ENCODE measurements around the gene SRSF3. TPM values are rescaled to one million over a fixed set of nuclear protein-coding genes. Genes with fewer than 3 reads are reported as not detected.
"Not testable (repeated sequence)": the region's sequence is repeated elsewhere in the genome, so short reads cannot be mapped to it uniquely, and the experiment has no call there.

SRSF3 gene
- total RNA-seq, 4 donors from 2014 or later = 101 to 156 (median 142) TPM

- H3K4me3 ChIP-seq = no peak overlapping the region
- H3K4me1 ChIP-seq = peaks cover 3 to 67% (median 11%) of the 10 kb centered on the region in 4 donors
- H3K36me3 ChIP-seq = peaks cover 0 to 59% (median 3%) of the 10 kb centered on the region in 3 donors
- no peak for TF ChIP-seq CTCF (IDR thresholded peaks at IDR 0.05)
- no peak for TF ChIP-seq POLR2A (IDR thresholded peaks at IDR 0.05)
- DNase-seq = peak in 1 of 3 donors; percentile 41
- H3K27ac ChIP-seq = peak overlapping the region in 2 of 4 donors; percentile 9 to 74
- H3K9me3 ChIP-seq = no peaks in the 10 kb centered on the region
- no peaks in the 10 kb centered on the region for H3K27me3 ChIP-seq
Observed at GRCh38 chr6:36607683-36608386, 13.7 kb downstream of the SRSF3 start.

DNA sequence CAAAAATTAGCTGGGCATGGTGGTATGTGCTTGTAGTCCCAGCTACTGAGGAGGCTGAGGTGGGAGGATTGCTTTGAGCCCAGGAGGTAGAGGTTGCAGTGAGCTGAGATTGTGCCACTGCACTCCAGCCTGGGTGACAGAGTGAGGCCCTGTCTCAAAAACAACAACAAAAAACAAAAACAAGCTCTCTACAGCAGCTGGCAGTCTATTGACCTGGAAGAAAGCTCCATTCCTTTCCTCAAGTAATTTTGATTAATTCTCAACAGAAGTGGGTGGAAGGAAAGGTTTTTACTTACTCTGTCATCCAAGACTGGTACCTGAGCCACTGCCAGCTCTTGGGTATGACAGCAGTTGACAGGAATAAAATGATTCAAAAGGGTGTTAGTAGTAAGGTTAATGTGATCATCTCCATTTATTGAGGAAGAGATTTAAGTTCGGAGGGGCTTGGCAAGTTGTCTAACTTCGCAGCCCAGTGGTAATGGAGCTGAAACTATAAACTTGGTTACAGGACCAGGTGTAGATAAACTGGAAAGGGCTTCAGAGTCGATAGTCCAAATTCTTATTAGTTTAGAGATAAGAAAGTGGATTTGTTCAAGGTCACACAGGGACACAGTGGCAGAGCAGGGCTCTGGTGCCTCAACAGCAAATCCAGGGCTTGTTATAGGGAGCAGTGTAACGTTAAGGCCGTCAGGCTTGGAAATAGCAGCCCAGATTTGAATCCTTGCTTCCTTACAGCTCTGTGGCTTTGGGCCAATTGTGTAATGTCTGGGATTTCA is 14.8 kb downstream of the SRSF3 start:
- H3K4me1 ChIP-seq = peaks cover 3 to 56% (median 11%) of the 10 kb centered on the region in 4 donors
- no peaks in the 10 kb centered on the region for H3K27me3 ChIP-seq
- DNase-seq = peak in 1 of 3 donors; percentile 49
- H3K27ac ChIP-seq = peak overlapping the region; percentile 1 to 56 (median 12)
- no peaks in the 10 kb centered on the region for H3K9me3 ChIP-seq
- no peak overlapping the region for H3K4me3 ChIP-seq
- TF ChIP-seq POLR2A (IDR thresholded peaks at IDR 0.05) (no peak), CTCF (IDR thresholded peaks at IDR 0.05) (no peak)
- peaks cover 0 to 48% (median 3%) of the 10 kb centered on the region in 3 donors for H3K36me3 ChIP-seq

- TF ChIP-seq POLR2A (IDR thresholded peaks at IDR 0.05) (no peak), CTCF (IDR thresholded peaks at IDR 0.05) (no peak)
Observed at GRCh38 chr6:36609582-36609981, 15.4 kb downstream of the SRSF3 start.

DNA sequence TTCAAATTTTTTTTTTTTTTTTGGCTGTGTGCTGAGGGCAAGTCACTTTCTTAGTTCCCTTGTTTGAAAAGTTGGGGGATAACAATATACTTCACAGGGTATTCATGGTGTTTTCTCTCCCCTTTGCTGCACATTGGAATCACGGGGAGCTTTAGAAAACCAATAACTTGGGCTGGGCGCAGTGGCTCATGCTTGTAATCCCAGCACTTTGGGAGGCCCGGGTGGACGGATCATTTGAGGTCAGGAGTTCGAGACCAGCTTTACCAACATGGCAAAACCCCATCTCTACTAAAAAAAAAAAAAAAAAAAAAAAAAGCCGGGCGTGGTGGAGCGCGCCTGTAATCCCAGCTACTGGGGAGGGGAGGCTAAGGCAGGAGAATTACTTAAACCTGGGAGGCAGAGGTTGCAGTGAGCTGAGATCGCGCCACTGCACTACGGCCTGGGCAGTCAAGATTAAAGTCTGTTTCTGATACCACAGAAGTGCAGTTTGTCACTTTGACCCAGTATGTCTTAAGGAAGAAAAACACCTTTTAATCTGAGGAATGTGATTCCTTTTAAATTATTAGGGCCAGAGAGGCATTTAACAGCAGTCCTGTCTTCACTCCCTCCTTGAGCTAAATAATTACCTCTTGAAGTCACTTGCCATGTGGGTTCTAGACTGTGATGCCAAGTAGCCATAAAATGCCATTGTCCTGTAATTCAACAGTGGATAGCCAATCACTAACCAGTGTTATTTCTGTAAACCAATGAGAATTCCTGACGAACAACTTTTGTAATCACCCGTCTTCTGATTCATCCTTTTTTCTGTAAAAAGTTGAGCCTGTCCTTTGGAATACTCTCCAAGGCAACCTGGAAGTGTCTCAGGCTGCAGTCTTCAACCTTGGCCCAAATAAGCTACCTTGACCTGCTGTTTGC is 16.1 kb downstream of the SRSF3 start:
- H3K36me3 ChIP-seq = peaks cover 0 to 35% (median 3%) of the 10 kb centered on the region in 3 donors
- peaks cover under 1 to 42% (median 7%) of the 10 kb centered on the region in 4 donors for H3K4me1 ChIP-seq
- H3K9me3 ChIP-seq = no peaks in the 10 kb centered on the region
- H3K27ac ChIP-seq = peak overlapping the region in 3 of 4 donors; percentile 1 to 70 (median 16)
- H3K4me3 ChIP-seq = no peak overlapping the region
- H3K27me3 ChIP-seq = no peaks in the 10 kb centered on the region
- TF ChIP-seq POLR2A (IDR thresholded peaks at IDR 0.05) = no peak
- no peak for TF ChIP-seq CTCF (IDR thresholded peaks at IDR 0.05)
- DNase-seq = peak in 1 of 3 donors; percentile 47

More at GRCh38 chr6:36609582-36609981, 15.4 kb downstream of the SRSF3 start:
- no peak overlapping the region for H3K4me3 ChIP-seq
- H3K4me1 ChIP-seq = peaks cover 3 to 50% (median 11%) of the 10 kb centered on the region in 4 donors
- H3K27me3 ChIP-seq = no peaks in the 10 kb centered on the region
- peak overlapping the region; percentile 1 to 56 (median 12) for H3K27ac ChIP-seq
- peak in 1 of 3 donors; percentile 44 for DNase-seq
- peaks cover 0 to 42% (median 3%) of the 10 kb centered on the region in 3 donors for H3K36me3 ChIP-seq
- H3K9me3 ChIP-seq = no peaks in the 10 kb centered on the region

- Histone ChIP-seq H3K27me3 (no peaks in the 10 kb centered on the region), H3K4me1 (peaks cover 0 to 36% (median 7%) of the 10 kb centered on the region in 4 donors), H3K36me3 (peaks cover 0 to 28% (median 3%) of the 10 kb centered on the region in 3 donors), H3K27ac (peak overlapping the region in 2 of 4 donors; percentile 16 to 70), H3K4me3 (no peak overlapping the region), H3K9me3 (no peaks in the 10 kb centered on the region)
- TF ChIP-seq POLR2A (IDR thresholded peaks at IDR 0.05) = no peak
- no peak for TF ChIP-seq CTCF (IDR thresholded peaks at IDR 0.05)
- DNase-seq = peak in 1 of 3 donors; percentile 38
Observed at GRCh38 chr6:36610956-36611336, 16.8 kb downstream of the SRSF3 start.

DNA sequence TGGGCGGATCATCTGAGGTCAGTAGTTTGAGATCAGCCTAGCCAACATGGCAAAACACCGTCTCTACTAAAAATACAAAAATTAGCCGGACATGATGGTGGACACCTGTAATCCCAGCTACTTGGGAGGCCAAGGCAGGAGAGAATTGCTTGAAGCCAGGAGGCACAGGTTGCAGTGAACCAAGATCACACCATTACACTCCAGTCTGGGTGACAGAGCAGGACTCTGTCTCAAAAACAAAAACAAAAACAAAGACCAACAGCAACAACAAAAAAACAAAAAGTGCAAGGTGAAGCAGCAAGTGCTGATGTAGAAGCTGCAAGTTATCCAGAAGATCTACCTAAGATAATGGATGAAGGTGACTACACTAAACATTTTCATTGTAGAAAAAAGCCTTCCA is 17.5 kb downstream of the SRSF3 start:
- peaks cover 0 to 21% (median 1%) of the 10 kb centered on the region in 3 donors for H3K36me3 ChIP-seq
- not testable (repeated sequence) for H3K9me3 ChIP-seq, H3K4me3 ChIP-seq, H3K27me3 ChIP-seq, H3K27ac ChIP-seq
- peaks cover 0 to 34% (median 6%) of the 10 kb centered on the region in 4 donors for H3K4me1 ChIP-seq
- DNase-seq = peak in 1 of 3 donors; percentile 27
